ENCODE results near the gene PKN1.

PKN1 gene

GRCh38 chr19:14494411-14494810 lies 61.3 kb downstream of the PKN1 start:
- Histone ChIP-seq H3K79me2 (ENCODE audit: low read length) (no peaks in the 10 kb centered on the region), H3K4me2 (ENCODE audit: low read length) (no peak overlapping the region), H3K9me3 (ENCODE audit: insufficient read depth, low read length) (no peaks in the 10 kb centered on the region), H3K9ac (ENCODE audit: low read length) (no peak overlapping the region), H3K36me3 (replicated peaks; ENCODE audit: low read depth, low read length) (no peaks in the 10 kb centered on the region), H2AFZ (ENCODE audit: low read depth, low read length) (no peak overlapping the region), H3K27me3 (ENCODE audit: low read depth, low read length) (0 out of 2 replicates have a peak, but pooled peaks cover 7% of the 10 kb centered on the region), H3K4me1 (ENCODE audit: low read length) (peaks cover 7% of the 10 kb centered on the region), H4K20me1 (ENCODE audit: insufficient read depth, low read length) (no peaks in the 10 kb centered on the region), H3K4me3 (ENCODE audit: low read length) (no peak overlapping the region), H3K27ac (ENCODE audit: low read length) (no peak overlapping the region)
- TF ChIP-seq, protein P1, sequence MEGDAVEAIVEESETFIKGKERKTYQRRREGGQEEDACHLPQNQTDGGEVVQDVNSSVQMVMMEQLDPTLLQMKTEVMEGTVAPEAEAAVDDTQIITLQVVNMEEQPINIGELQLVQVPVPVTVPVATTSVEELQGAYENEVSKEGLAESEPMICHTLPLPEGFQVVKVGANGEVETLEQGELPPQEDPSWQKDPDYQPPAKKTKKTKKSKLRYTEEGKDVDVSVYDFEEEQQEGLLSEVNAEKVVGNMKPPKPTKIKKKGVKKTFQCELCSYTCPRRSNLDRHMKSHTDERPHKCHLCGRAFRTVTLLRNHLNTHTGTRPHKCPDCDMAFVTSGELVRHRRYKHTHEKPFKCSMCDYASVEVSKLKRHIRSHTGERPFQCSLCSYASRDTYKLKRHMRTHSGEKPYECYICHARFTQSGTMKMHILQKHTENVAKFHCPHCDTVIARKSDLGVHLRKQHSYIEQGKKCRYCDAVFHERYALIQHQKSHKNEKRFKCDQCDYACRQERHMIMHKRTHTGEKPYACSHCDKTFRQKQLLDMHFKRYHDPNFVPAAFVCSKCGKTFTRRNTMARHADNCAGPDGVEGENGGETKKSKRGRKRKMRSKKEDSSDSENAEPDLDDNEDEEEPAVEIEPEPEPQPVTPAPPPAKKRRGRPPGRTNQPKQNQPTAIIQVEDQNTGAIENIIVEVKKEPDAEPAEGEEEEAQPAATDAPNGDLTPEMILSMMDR (IDR thresholded peaks at IDR 0.05; ENCODE audit: low read depth, low read length), result no peak
- no peak for TF ChIP-seq EZH2phosphoT487 (IDR thresholded peaks at IDR 0.05; ENCODE audit: low read depth)

DNA sequence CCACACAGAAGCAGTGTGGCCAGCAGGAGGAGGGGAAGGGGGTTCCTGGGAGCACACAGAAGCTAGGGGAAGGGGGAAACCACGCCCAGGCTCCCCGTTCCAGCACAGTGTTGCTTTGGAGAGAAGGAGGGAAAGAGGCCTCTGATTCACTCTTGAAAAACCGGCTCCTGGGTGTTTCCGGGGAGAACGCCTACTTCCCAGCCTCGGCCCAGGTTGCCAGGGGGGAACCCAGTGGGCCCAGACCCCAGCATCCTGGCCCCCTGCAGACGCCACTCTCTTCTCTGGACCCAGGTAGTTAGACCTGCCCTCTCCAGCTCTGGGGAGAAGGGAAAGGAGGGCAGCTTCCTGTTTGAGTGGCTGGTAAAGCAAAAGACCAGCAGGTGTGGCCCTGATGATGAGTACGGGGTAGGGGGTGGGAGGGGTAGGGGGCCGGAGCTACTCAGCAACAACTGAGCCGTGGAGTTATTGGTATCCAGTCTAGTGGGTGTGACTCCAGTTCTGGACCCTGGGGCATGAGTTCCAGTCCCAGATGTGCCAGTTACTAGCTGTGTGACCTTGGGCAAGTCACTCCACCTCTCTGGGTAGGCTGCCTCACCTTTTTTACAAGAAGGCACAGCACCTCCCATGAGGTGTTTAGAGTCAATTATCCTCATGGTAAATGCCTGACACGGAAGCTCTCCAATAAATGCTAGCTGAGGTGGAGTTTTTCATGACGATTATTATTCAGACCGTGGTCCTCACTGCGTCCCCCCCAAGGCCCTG lies 62.0 kb downstream of the PKN1 start:
- no peak overlapping the region for H3K27ac ChIP-seq (ENCODE audit: low read length)
- no peaks in the 10 kb centered on the region for H3K79me2 ChIP-seq (ENCODE audit: low read length)
- H3K4me1 ChIP-seq (ENCODE audit: low read length), result peaks cover 7% of the 10 kb centered on the region
- H3K36me3 ChIP-seq (replicated peaks; ENCODE audit: low read depth, low read length), result no peaks in the 10 kb centered on the region
- no peaks in the 10 kb centered on the region for H3K9me3 ChIP-seq (ENCODE audit: insufficient read depth, low read length)
- 0 out of 2 replicates have a peak, but pooled peaks cover 7% of the 10 kb centered on the region for H3K27me3 ChIP-seq (ENCODE audit: low read depth, low read length)
- TF ChIP-seq, protein P1 (IDR thresholded peaks at IDR 0.05; ENCODE audit: low read depth, low read length), result no peak
- no peak for TF ChIP-seq EZH2phosphoT487 (IDR thresholded peaks at IDR 0.05; ENCODE audit: low read depth)
- H3K4me3 ChIP-seq (ENCODE audit: low read length), result peak overlapping the region; percentile 80
- H3K9ac ChIP-seq (ENCODE audit: low read length), result peak overlapping the region; percentile 53
- no peaks in the 10 kb centered on the region for H4K20me1 ChIP-seq (ENCODE audit: insufficient read depth, low read length)
- peak overlapping the region; percentile 87 for H3K4me2 ChIP-seq (ENCODE audit: low read length)
- H2AFZ ChIP-seq (ENCODE audit: low read depth, low read length), result no peak overlapping the region

GRCh38 chr19:14495672-14496028 lies 62.5 kb downstream of the PKN1 start:
- H3K79me2 ChIP-seq (ENCODE audit: low read length), result no peaks in the 10 kb centered on the region
- no peaks in the 10 kb centered on the region for H4K20me1 ChIP-seq (ENCODE audit: insufficient read depth, low read length)
- H3K4me3 ChIP-seq (ENCODE audit: low read length), result peak overlapping the region; percentile 80
- no peaks in the 10 kb centered on the region for H3K36me3 ChIP-seq (replicated peaks; ENCODE audit: low read depth, low read length)
- H3K9me3 ChIP-seq (ENCODE audit: insufficient read depth, low read length), result no peaks in the 10 kb centered on the region
- no peak for TF ChIP-seq EZH2phosphoT487 (IDR thresholded peaks at IDR 0.05; ENCODE audit: low read depth)
- TF ChIP-seq, protein P1 (IDR thresholded peaks at IDR 0.05; ENCODE audit: low read depth, low read length), result no peak
- no peak overlapping the region for H2AFZ ChIP-seq (ENCODE audit: low read depth, low read length)
- peak overlapping the region; percentile 87 for H3K4me2 ChIP-seq (ENCODE audit: low read length)
- no peak overlapping the region for H3K27ac ChIP-seq (ENCODE audit: low read length)
- H3K4me1 ChIP-seq (ENCODE audit: low read length), result peaks cover 7% of the 10 kb centered on the region
- peak overlapping the region; percentile 53 for H3K9ac ChIP-seq (ENCODE audit: low read length)
- 0 out of 2 replicates have a peak, but pooled peaks cover 7% of the 10 kb centered on the region for H3K27me3 ChIP-seq (ENCODE audit: low read depth, low read length)

GRCh38 chr19:14496029-14496833 lies 63.1 kb downstream of the PKN1 start, which contains the start of gene GIPC1:
TSS of gene GIPC1 (minus strand) at chr19:14496127. CDS start at chr19:14482976, 13,151 bp downstream.
- H2AFZ ChIP-seq (ENCODE audit: low read depth, low read length), result peak within 1 kb of the TSS; percentile 63; the same call in 1 of the 2 replicates
- TF ChIP-seq, protein P1 (IDR thresholded peaks at IDR 0.05; ENCODE audit: low read depth, low read length), result no peak
- TF ChIP-seq EZH2phosphoT487 (IDR thresholded peaks at IDR 0.05; ENCODE audit: low read depth), result no peak
- H3K27ac ChIP-seq (ENCODE audit: low read length), result no peak within 1 kb of the TSS

More at GRCh38 chr19:14496029-14496833, 63.1 kb downstream of the PKN1 start, which contains the start of gene GIPC1:
- H3K4me2 ChIP-seq (ENCODE audit: low read length), result peak within 1 kb of the TSS; percentile 87
- H3K9me3 ChIP-seq (ENCODE audit: insufficient read depth, low read length), result no peaks in the 10 kb centered on the region
- H3K79me2 ChIP-seq (ENCODE audit: low read length), result no peaks in the 10 kb centered on the region
- H3K4me3 ChIP-seq (ENCODE audit: low read length), result peak within 1 kb of the TSS; percentile 80
- H3K9ac ChIP-seq (ENCODE audit: low read length), result peak within 1 kb of the TSS; percentile 53
- peaks cover 7% of the 10 kb centered on the region for H3K4me1 ChIP-seq (ENCODE audit: low read length)
- H3K27me3 ChIP-seq (ENCODE audit: low read depth, low read length), result 0 out of 2 replicates have a peak, but pooled peaks cover 7% of the 10 kb centered on the region
- H3K36me3 ChIP-seq (replicated peaks; ENCODE audit: low read depth, low read length), result no peaks in the 10 kb centered on the region
- no peaks in the 10 kb centered on the region for H4K20me1 ChIP-seq (ENCODE audit: insufficient read depth, low read length)
